HEK293T (cell line): ENCODE data around the gene PCDH20.

ENCODE experiments used
- ARNT ChIP-seq: fragments of 450-650 bp; IDR thresholded peaks from 2 replicates; pipeline ENCODE4 v1.6.1; 2017; ENCODE audit warnings: mild to moderate bottlenecking
- CTBP1 ChIP-seq: fragments of 450-650 bp; IDR thresholded peaks from 2 replicates; pipeline ENCODE4 v1.6.1; 2016; ENCODE audit warnings: borderline replicate concordance
- ELF4 ChIP-seq: fragments of 450-650 bp; IDR thresholded peaks from 2 replicates; pipeline ENCODE4 v1.6.1; 2017; ENCODE audit warnings: antibody characterized with exemption
- FOXA1 ChIP-seq: fragments of 450-650 bp; IDR thresholded peaks from 2 replicates; pipeline ENCODE4 v1.6.1; 2016; ENCODE audit warnings: mild to moderate bottlenecking
- FOXK2 ChIP-seq: fragments of 450-650 bp; IDR thresholded peaks from 2 replicates; pipeline ENCODE4 v1.6.1; 2016; ENCODE audit warnings: mild to moderate bottlenecking
- FOXM1 ChIP-seq: fragments of 450-650 bp; IDR thresholded peaks from 2 replicates; pipeline ENCODE4 v1.6.1; 2017; ENCODE audit warnings: mild to moderate bottlenecking, borderline replicate concordance
- LEF1 ChIP-seq: fragments of 450-650 bp; IDR thresholded peaks from 2 replicates; pipeline ENCODE4 v1.6.1; 2017; ENCODE audit warnings: mild to moderate bottlenecking, borderline replicate concordance
- SP1 ChIP-seq: fragments of 450-650 bp; IDR thresholded peaks from 2 replicates; pipeline ENCODE4 v1.6.1; 2017
- SUZ12 ChIP-seq: fragments of 450-650 bp; IDR thresholded peaks from 2 replicates; pipeline ENCODE4 v1.6.1; 2016; ENCODE audit warnings: mild to moderate bottlenecking
- ZNF384 ChIP-seq: fragments of 450-650 bp; IDR thresholded peaks from 2 replicates; pipeline ENCODE4 v1.6.1; 2016

DNA sequence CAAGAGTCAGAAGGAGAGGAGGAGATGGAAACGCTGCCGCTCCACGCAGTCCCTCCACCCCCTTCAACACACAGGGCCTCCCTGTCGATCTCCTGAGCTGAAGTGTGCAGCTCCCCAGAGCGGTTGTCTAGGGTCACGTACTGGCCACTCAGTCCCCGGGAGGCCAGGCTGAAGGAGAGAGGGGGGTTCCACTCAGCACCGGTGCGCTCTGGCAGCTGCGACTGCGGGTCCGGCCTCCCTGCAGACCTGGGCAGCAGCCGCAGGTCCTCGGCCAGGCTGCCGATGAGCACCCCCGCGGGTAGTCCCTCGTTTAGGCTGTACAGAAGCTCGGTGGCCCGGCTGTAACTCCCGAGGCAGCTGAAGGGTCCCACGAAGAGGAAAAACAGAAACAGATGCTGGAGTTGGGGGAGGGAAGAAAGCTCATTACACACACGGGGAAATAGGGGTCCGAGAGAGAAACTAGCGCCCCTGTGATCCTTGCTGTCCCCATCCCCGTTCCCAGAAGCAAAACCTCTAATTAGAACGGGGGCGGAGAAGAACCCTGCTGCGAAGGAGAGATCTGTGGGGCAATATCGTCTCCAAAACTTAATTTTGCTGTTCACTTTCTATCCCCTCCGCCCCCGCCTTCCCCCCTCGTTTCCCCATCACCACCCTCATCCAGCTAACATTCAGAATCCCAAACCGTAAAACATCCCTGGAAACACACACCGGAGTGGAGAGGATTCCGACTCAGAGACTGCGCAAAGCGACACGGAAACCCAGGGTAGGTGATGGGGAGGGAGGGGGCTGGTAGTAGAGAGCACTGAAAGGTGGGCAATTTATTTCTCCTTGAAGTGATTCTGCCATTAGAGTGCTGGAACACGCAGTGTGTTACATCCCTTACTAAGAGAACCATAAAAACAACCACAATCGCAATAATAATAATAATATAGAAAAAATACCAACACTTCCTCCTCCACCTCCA is 1.8 kb downstream of the PCDH20 start:
- TF ChIP-seq SP1, result no peak
- no peak for TF ChIP-seq FOXM1
- no peak for TF ChIP-seq CTBP1
- TF ChIP-seq ARNT, result no peak
- no peak for TF ChIP-seq FOXK2
- no peak for TF ChIP-seq ELF4
- TF ChIP-seq FOXA1, result no peak
- no peak for TF ChIP-seq LEF1
- TF ChIP-seq SUZ12, result no peak
- TF ChIP-seq ZNF384, result no peak
